ENCODE measurements around the gene FCRL5.

The FCRL5 gene

GRCh38 chr1:157497987-157498735, 54.2 kb downstream of the FCRL5 start:
- no peaks in the 10 kb centered on the region for H3K27me3 ChIP-seq (ENCODE audit: insufficient read depth, poor library complexity, severe bottlenecking)
- TF ChIP-seq POLR2AphosphoS5 (IDR thresholded peaks at IDR 0.05; ENCODE audit: low read depth) (no peak), REST (IDR thresholded peaks at IDR 0.05; ENCODE audit: insufficient replicate concordance, low read depth) (no peak), SPI1 (IDR thresholded peaks at IDR 0.05; ENCODE audit: borderline replicate concordance, low read depth) (no peak), GABPA (IDR thresholded peaks at IDR 0.05; ENCODE audit: low read depth) (no peak)
- no peak for DNase-seq (ENCODE audit: low read depth in 1 of 2, low spot score in 1 of 2)
- H3K27ac ChIP-seq (replicated peaks), result no peak overlapping the region
- no peak overlapping the region for H3K4me3 ChIP-seq (replicated peaks; ENCODE audit: insufficient read depth, low read length)

- peaks cover under 1% of the 10 kb centered on the region for H3K27me3 ChIP-seq (ENCODE audit: insufficient read depth, poor library complexity, severe bottlenecking)
- no peak overlapping the region for H3K27ac ChIP-seq (replicated peaks)
- no peak for DNase-seq (ENCODE audit: low read depth in 1 of 2, low spot score in 1 of 2)
- TF ChIP-seq REST (IDR thresholded peaks at IDR 0.05; ENCODE audit: insufficient replicate concordance, low read depth) (no peak), GABPA (IDR thresholded peaks at IDR 0.05; ENCODE audit: low read depth) (no peak), SPI1 (IDR thresholded peaks at IDR 0.05; ENCODE audit: borderline replicate concordance, low read depth) (no peak), CTCF (IDR thresholded peaks at IDR 0.05; ENCODE audit: insufficient read depth, low read length) (no peak), POLR2AphosphoS5 (IDR thresholded peaks at IDR 0.05; ENCODE audit: low read depth) (no peak)
- H3K4me3 ChIP-seq (replicated peaks; ENCODE audit: insufficient read depth, low read length), result no peak overlapping the region
Measured at GRCh38 chr1:157497284-157497683, 55.0 kb downstream of the FCRL5 start.

GRCh38 chr1:157496121-157496526, 56.2 kb downstream of the FCRL5 start:
- Histone ChIP-seq H3K4me3 (replicated peaks; ENCODE audit: insufficient read depth, low read length) (no peak overlapping the region), H3K27me3 (ENCODE audit: insufficient read depth, poor library complexity, severe bottlenecking) (peaks cover 2% of the 10 kb centered on the region), H3K27ac (replicated peaks) (no peak overlapping the region)
- TF ChIP-seq CTCF (IDR thresholded peaks at IDR 0.05; ENCODE audit: insufficient read depth, low read length) (peak; percentile 78), POLR2AphosphoS5 (IDR thresholded peaks at IDR 0.05; ENCODE audit: low read depth) (no peak), SPI1 (IDR thresholded peaks at IDR 0.05; ENCODE audit: borderline replicate concordance, low read depth) (no peak), REST (IDR thresholded peaks at IDR 0.05; ENCODE audit: insufficient replicate concordance, low read depth) (no peak)
- peak in 1 of 2 experiments; percentile 37 for DNase-seq (ENCODE audit: low read depth in 1 of 2, low spot score in 1 of 2)

Data from HL-60 (cell line).